Thoracic aorta (tissue), 2 donors: ENCODE measurements around the gene DISP3. TPM values are rescaled to one million over a fixed set of nuclear protein-coding genes. Genes with fewer than 3 reads are reported as not detected.

Experiments used
- ATAC-seq: fragments of 150-250 bp; one replicate; pipeline ENCODE4 v1.8.0; 2017; ENCODE audit warnings: low read depth; ENCODE audit not compliant: insufficient number of reproducible peaks, low FRiP score
- DNase-seq: peaks from one replicate; pipeline ENCODE4 v3.0.0-alpha.2; 2020; ENCODE audit warnings: low spot score
- H3K27ac ChIP-seq, 2 donors: fragments of 200-600 bp; sonication (generic); 1 replicate in 1 of 2; 2 replicates in 1 of 2; pipeline ENCODE4 v1.5.1; 2016; ENCODE audit warnings: mild to moderate bottlenecking in 2 of 2, moderate library complexity in 2 of 2
- H3K27me3 ChIP-seq: fragments of 200-600 bp; sonication (generic); replicated peaks from 2 replicates; pipeline ENCODE4 v1.6.0; 2016; ENCODE audit warnings: mild to moderate bottlenecking; ENCODE audit not compliant: insufficient read depth
- H3K36me3 ChIP-seq: fragments of 200-600 bp; sonication (generic); one replicate; pipeline ENCODE4 v1.5.1; 2016
- H3K4me1 ChIP-seq, 2 donors: fragments of 200-600 bp; sonication (generic); 1 replicate in 1 of 2; 2 replicates in 1 of 2; pipeline versions ENCODE4 v1.5.1 to v1.6.0; 2016; ENCODE audit warnings: low read depth in 2 of 2, mild to moderate bottlenecking in 1 of 2; ENCODE audit not compliant: control insufficient read depth in 1 of 2
- H3K4me3 ChIP-seq: fragments of 200-600 bp; sonication (generic); 2 replicates; pipeline ENCODE4 v1.5.1; 2016; ENCODE audit warnings: mild to moderate bottlenecking
- H3K9me3 ChIP-seq: fragments of 200-600 bp; sonication (generic); 2 replicates; pipeline ENCODE4 v1.5.1; 2016
- total RNA-seq, 2 donors: library from RNA; depleted of rRNA; stranded (reverse); fragments of >200 nt; gene quantifications; one replicate each; pipeline versions ENCODE4 v1.1.0 to v1.2.3, GENCODE V29; 2016
- TF ChIP-seq, protein P1 (sequence below): fragments of 200-600 bp; sonication (generic); IDR thresholded peaks from one replicate; pipeline ENCODE4 v1.5.1; 2019; ENCODE audit warnings: antibody characterized with exemption

The DISP3 gene
- total RNA-seq, 2 donors from 2014 or later = not detected

DNA sequence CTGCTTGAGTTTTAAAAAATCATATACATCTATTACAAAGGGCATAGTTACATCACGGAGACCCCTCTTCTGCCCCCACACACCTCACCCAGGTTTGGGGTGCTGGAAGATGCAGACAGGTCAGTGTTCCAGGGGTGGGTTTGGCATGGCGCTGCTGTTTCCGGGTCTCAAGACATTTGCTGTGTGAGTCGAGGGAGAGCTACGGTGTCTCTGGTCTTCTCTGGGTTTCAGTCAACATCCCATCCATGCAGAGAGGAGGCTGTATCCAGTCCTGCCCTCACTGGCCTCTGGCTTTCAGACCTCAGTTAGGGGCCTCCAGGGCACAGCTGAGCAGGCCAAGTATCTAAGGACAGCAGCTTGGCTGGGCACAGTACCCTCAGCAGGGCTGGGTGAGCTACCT is 28.6 kb upstream of the DISP3 start:
- Histone ChIP-seq H3K27ac (no peak overlapping the region), H3K4me3 (no peak overlapping the region), H3K27me3 (no peaks in the 10 kb centered on the region), H3K9me3 (no peaks in the 10 kb centered on the region), H3K36me3 (no peaks in the 10 kb centered on the region), H3K4me1 (no peaks in the 10 kb centered on the region)
- DNase-seq = no peak
- no peak for ATAC-seq
- TF ChIP-seq, protein P1, sequence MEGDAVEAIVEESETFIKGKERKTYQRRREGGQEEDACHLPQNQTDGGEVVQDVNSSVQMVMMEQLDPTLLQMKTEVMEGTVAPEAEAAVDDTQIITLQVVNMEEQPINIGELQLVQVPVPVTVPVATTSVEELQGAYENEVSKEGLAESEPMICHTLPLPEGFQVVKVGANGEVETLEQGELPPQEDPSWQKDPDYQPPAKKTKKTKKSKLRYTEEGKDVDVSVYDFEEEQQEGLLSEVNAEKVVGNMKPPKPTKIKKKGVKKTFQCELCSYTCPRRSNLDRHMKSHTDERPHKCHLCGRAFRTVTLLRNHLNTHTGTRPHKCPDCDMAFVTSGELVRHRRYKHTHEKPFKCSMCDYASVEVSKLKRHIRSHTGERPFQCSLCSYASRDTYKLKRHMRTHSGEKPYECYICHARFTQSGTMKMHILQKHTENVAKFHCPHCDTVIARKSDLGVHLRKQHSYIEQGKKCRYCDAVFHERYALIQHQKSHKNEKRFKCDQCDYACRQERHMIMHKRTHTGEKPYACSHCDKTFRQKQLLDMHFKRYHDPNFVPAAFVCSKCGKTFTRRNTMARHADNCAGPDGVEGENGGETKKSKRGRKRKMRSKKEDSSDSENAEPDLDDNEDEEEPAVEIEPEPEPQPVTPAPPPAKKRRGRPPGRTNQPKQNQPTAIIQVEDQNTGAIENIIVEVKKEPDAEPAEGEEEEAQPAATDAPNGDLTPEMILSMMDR = no peak

GRCh38 chr1:11453742-11454491 is 25.0 kb upstream of the DISP3 start:
- Histone ChIP-seq H3K27me3 (no peaks in the 10 kb centered on the region), H3K27ac (no peak overlapping the region), H3K4me3 (no peak overlapping the region), H3K36me3 (no peaks in the 10 kb centered on the region), H3K9me3 (no peaks in the 10 kb centered on the region), H3K4me1 (no peaks in the 10 kb centered on the region)
- DNase-seq = no peak
- ATAC-seq = no peak
- TF ChIP-seq, protein P1 = no peak

DNA sequence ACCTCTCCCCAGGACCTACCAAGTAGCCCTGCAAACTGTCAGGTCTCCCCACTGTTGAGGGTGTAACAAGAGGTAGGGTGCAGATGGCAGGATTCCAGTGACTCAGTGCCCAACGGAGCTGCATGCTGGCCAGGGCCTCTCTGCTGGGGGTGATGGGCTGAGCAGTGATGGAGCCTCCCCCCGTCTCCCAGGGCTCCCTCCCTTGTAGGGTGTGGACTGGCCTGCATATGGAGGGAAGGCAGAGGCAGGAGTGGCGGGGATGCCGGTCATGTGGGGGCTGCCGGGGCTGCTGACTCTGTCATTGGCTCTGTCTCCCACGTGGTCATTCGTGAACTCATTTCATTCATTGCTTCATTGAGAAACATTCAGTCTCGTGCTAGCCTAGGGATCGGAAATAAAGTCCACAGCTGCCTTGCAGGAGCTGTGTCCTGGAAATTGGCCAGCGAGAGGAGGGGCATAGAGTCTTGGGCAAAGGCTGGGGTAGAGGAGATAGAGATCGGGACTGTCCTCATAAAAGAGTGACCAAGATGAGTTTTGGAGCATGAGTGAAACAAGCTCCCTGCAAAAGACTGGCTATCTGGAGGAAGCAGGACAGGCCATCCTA is 22.9 kb upstream of the DISP3 start:
- no peaks in the 10 kb centered on the region for H3K4me1 ChIP-seq
- no peak overlapping the region for H3K4me3 ChIP-seq
- no peaks in the 10 kb centered on the region for H3K9me3 ChIP-seq
- no peaks in the 10 kb centered on the region for H3K36me3 ChIP-seq
- no peak overlapping the region for H3K27ac ChIP-seq
- no peaks in the 10 kb centered on the region for H3K27me3 ChIP-seq
- TF ChIP-seq, protein P1 = no peak
- ATAC-seq (no peak), DNase-seq (no peak)

GRCh38 chr1:11456965-11457364 is 22.0 kb upstream of the DISP3 start:
- DNase-seq (no peak), ATAC-seq (no peak)
- no peak overlapping the region for H3K4me3 ChIP-seq
- H3K27me3 ChIP-seq = no peaks in the 10 kb centered on the region
- no peaks in the 10 kb centered on the region for H3K4me1 ChIP-seq
- TF ChIP-seq, protein P1 = no peak
- H3K9me3 ChIP-seq = no peaks in the 10 kb centered on the region
- H3K27ac ChIP-seq = no peak overlapping the region
- H3K36me3 ChIP-seq = no peaks in the 10 kb centered on the region

DNA sequence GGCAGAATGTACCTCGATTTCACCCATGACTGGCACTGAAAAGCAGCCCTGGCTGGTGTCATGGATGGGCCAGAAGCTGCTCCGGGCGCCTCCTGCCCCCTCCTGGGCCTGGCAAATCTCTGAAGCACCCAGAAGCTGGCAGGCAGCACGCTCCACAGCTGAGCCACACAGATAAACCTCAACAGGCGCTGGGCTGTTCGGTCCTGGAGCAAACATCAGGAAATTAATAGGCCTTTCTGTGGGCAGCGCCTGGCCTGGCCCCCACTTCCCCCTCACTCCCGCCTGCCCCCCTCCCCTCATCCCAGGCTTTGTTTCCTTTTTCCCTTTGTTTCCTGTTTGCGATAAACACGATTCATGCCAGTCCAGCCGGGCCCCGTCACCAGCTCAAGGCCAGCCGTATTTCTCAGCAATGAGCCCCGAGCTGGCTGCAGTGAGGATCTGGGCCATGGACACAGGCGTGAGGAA is 20.1 kb upstream of the DISP3 start:
- ATAC-seq (no peak), DNase-seq (no peak)
- Histone ChIP-seq H3K27ac (no peak overlapping the region), H3K27me3 (no peaks in the 10 kb centered on the region), H3K36me3 (no peaks in the 10 kb centered on the region), H3K4me1 (no peaks in the 10 kb centered on the region), H3K4me3 (no peak overlapping the region), H3K9me3 (no peaks in the 10 kb centered on the region)
- TF ChIP-seq, protein P1 = no peak
